Endometrial microvascular endothelial cells (primary cell): Measurements from ENCODE around the gene S100A10. TPM values are rescaled to one million over a fixed set of nuclear protein-coding genes. Genes with fewer than 3 reads are reported as not detected.

Source experiments
- in situ Hi-C: cut with HindIII; loops from 2 replicates; pipeline ENCODE4 v1.10.0; 2017; ENCODE audit warnings: low sequenced_read_pairs, low pct_unique_long_range_greater_than_20kb; ENCODE audit errors: inconsistent ontology term
- total RNA-seq: library from RNA; depleted of rRNA; stranded (reverse); fragments of >200 nt; gene quantifications from one replicate; pipeline ENCODE4 v1.2.3, GENCODE V29; 2015; ENCODE audit errors: inconsistent ontology term

Gene S100A10
- total RNA-seq, 1 donor from 2014 or later = 167 TPM

DNA sequence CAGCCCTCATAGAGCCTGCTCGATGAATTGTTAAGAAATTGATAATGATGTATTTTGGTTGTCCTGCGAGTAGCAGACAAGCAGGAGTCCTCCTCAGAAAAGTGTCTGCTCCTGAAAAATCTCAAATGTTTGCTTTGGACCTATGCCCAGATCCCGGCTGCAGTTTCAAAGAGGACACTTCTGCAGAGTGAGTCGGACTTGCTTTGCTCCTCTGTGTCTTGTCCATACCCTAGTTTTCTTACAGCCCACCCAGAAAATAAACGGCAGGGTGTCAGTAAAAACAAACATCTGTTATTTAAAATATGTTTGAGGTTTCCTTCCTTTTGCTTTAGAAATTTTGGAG, 2.8 kb downstream of the S100A10 start:
- in situ Hi-C loops = loop anchor here (10.0 kb wide), 1 partner anchor 56 kb away; no protein-coding TSS in a partner anchor

DNA sequence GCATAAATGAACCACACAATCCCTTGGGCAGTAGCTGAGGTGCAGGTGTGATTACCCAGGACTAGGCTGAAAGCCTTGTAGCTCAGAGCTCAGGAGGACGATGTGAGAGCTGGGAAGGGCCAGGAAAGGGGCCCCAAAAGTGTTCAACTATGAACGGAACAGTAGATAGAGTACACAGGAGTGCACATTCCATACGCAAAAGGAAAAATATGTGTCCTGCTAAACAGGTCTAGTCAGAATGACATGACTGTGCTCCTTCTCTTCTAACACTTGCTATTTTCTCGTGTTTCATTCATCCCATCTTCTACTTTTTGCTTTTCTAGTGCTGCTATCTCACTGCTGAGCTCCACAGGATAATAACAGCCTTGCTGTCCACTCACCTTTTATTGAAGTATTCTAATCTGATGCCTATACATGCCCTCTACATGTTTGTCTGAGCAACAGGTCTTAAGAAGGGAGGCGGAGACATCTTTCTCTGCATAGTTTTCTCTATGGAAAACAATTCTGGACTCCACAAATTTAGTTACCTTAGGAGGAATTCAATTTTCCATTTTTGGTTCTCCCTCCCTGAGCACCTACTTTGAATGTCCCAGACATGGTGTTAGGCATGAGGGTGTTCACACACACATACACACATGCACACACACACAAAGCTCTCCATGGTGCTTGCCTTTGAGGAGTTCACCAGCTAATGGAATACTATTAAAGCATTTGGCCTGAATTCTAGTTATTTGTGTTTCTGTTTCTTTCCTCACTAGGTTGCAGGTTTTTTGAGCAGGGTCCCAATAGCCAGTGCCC, 3.4 kb downstream of the S100A10 start:
- in situ Hi-C loops = loop anchor here (10.0 kb wide), 1 partner anchor 55 kb away; no protein-coding TSS in a partner anchor

DNA sequence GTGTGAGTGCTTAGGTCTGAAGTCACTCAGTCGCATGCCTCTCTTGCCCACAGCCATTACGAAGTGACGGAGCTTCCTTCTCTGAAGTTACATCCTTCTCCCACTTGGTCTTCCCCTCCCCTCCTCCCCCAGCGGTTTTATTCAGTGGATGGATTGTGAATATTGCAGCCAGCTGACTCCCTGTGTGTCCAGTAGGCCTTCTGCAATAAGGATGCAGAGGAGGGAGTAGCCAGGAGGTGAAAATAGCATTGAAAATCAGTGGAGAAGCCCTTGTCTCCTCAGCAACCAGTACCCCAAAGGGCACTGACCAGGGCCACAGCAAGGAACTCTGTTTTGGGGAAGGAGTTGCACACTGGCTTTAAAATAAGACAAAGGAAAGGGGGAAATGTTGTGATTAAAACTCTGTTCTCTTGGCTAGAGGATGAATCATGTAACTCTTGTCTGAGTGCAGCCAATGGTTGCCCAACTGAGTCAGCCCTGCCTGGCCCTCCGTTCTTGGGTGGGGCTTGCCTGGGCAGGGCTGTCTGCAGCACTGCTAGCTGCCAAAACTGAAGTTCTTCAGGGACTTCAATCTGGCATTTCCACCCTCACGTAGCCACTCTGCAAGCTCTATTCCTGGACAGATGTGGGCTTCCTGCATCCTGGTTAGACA, 4.3 kb downstream of the S100A10 start:
- in situ Hi-C loops = loop anchor here (5.0 kb wide), 1 partner anchor 37 kb away; no protein-coding TSS in a partner anchor

DNA sequence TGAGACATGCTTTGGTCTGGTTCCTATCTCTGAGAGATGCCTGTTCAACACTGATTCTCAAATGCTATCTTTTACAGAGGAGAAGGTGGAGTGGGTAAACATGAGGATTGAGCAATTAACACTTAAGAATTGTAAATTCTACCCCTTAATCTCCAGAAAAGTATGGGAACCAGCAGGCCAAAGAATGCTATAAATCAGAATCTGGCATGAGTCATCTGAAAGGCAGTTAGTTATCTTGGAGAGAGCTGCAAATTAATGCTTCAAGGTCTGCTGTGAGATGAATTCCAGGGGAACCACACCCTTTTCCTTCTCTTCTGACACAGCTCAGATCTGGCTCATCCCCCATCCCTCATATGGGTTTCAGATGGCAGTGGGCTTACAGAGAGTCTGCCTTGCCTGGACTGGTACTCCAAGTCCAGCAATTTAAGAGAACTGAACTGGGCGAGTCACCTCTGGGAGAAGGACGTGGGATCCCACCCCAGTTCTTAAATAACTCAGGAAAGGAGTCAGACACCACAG, 5.2 kb downstream of the S100A10 start:
- in situ Hi-C loops = loop anchor here (5.0 kb wide), 1 partner anchor 36 kb away; no protein-coding TSS in a partner anchor

DNA sequence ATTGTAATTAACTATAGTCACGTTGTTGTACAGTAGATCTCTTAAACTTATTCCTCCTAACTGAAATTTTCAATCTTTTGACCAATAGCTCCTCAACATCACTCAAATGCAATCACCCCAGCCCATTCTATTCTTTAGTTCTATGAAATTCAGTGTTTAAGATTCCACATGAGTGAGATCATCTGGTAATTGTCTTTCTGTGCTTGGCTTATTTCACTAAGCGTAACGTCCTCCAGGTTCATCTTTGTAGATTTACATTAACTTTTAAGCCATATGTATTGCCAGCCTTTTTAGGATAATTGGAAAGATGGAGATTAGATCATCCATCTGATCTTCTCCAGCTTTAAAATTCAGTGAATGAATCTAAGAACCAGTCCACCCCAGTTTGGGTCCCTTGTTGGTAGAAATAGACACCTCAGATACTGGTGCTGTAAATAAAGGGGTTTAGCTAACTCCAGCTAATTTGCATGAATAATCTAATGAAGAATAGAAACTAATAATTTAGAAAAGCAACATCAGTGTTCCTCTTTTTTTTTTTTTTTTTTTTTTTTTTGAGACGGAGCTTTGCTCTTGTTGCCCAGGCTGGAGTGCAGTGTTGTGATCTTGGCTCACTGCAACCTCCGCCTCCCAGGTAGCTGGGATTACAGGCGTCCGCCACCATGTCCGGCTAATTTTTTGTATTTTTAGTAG, 7.0 kb downstream of the S100A10 start:
- in situ Hi-C loops = loop anchor here (5.0 kb wide), 1 partner anchor 34 kb away; no protein-coding TSS in a partner anchor

DNA sequence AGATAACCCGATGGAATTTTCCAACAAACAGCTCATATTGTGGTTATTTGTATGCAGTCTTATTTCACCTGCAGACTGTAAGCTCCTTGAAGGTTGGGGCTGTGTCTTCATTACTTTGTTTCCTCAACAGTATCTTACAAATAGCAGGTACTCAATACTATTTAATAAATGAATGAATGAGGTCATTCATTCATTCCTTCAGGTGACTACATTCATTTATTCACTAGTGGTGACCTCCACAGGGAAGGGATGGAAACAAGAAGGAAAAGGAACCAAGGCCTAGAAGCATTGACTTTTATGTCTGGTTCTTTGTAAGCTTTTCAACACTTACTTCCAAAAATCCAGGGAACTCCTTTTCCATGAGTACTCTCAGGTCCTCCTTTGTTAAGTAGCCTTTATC, 7.9 kb downstream of the S100A10 start:
- in situ Hi-C loops = loop anchor here (5.0 kb wide), 1 partner anchor 33 kb away; no protein-coding TSS in a partner anchor

DNA sequence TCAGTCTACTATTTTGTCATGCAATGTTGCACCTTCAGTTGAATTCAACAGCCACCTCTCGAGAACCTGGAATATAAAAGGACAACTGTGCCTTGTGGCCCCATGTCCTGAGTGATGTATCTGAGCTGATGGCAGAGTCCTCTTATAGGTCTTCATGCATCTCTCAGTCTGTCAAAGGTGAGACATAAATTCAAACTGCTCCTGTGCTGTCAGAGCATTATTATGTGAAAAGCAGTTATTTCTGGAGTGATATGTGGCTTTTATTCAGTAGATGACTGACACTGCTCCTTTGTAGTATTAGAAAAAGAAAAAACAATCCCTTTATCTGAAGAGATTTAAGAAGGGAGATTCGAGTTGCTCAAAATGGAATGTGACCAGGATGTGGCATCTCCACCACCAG, 8.4 kb downstream of the S100A10 start:
- in situ Hi-C loops = loop anchor here (5.0 kb wide), 1 partner anchor 33 kb away; no protein-coding TSS in a partner anchor

DNA sequence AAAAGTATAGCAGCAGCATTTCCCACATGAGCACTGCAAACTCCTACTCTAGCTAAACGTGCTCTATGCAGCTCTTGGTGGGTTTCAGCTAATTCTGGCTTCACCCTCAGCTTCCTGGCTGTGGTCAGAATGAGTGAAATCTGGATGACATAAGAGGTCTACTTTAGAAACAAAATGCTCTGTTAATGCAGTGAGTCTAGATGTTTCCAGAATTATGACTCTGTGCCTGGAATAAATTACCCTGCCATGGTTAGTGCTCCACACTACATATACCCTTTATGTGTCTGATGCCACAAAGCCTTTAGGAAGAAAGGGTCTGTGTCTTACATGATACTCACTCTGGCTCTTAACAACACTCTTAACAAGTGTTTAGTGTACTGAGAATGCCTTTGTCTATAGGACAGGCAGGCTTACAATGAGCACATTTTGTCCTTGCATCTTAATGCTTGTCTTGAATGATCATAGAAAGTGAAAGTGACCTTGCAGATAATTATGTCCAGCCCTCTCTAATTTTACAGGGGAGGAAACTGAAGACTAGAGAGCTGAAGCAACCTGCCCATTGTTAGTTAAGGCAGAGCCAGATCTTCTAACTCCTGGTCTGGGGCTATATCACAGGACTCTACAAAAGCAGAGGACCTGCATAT, 9.2 kb downstream of the S100A10 start:
- in situ Hi-C loops = no loop called here

DNA sequence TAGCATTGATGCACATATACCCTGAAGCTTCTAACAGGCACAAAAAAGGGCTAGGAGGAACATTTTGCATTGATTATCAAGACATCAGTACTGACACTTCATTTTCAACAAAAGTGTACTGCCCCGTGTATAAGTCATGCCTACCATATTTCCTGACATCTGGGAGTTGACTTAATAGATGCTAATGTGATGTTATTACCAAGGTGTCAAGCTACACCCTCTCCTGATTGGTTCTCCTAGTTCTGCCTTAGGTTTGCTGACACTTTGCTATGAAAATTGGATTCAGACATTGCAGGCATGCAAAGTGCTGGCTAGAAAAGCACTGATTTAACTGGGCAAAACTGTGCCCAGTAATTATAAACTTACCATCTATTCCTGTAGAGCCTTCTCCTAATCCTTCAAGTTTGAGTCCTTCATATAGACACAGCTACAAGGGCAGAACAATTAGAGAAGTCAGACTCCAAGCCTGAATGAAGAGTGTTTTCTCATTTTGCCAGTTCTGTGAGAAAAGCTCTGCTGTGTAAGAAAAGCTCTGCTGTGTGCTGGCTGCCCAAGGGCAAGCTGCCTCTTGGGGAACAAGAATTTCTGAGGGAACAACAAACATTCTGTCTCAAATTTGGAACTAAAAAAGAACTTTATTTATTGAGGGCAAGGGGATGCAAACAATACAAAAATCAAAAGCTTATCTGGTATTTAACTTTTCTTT, 11.2 kb downstream of the S100A10 start:
- in situ Hi-C loops = no loop called here

DNA sequence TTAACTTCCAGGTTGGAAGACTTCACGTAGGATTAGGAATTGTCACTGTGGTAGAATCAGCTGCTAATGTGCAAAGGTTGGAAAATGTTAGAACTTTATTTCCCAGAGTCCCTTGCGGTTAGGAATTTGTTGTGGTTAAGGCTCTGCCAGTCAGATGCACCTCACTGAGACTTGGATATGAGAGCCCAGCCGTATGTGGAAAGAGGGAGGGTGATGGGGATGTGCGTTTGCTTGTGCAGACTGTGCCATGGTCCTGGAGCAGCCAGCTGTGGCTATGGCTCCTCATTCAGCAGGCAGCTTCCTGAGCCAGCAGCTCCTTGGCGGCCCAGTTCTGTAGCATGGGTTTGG, 12.5 kb downstream of the S100A10 start:
- in situ Hi-C loops = no loop called here

DNA sequence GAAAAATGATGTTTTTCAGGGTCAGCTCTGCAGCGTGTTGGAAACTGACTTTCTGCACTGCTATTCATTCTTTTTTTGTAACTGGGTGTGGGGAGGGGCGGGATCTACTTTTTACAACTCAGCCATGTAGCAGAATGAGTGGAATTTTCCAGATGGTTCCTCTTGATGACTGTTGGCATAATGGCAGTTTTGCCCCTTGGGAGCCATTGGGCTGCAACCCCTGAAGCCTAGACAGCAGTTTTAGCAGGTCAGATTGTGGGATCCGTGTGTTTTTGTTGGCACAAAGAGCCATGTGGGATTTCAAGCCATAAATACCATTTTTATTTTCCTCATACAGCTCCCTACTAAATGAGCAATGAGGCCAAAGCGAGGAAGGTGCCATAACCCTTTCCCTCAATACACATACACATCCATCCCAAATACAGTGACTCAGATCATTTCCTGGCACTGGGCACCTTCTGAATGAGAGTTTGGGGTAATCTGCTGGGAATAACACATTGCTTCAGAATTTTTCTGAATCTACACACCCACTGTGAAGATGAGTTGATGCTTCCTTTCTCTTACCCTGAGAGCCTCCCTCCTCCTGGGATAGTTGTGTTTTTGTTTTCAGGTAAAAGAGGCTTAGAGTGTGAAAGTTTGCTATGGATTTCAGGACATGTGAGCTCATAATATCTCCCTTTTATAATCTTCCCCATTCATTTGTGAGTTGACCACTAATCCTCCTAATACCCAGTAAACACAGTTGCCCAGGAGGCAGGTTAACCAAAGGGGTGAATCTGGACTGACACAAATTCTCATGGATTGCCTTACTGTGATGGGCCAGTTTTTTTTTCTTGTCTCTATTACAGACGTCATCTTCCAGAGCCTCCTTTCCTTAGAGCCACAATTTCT, 13.1 kb downstream of the S100A10 start:
- in situ Hi-C loops = no loop called here

DNA sequence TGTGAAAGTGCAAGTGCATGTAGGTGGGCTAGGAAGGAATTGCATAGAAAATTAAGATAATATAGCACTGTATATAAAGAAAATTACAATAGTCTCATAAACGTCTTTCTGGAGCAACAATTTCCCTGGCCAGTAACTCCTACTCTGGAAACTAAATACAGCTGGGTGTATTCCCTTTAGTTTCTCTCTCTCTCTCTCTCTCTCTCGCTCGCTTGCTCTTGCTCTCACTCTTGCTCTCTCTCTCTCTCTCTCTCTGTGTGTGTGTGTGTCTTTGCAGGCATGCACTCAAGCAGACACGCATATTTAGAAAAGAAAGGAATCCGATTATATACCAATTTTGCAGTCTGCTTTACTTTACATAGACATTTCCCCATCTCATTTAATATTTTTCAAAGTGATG, 14.7 kb downstream of the S100A10 start:
- in situ Hi-C loops = no loop called here

DNA sequence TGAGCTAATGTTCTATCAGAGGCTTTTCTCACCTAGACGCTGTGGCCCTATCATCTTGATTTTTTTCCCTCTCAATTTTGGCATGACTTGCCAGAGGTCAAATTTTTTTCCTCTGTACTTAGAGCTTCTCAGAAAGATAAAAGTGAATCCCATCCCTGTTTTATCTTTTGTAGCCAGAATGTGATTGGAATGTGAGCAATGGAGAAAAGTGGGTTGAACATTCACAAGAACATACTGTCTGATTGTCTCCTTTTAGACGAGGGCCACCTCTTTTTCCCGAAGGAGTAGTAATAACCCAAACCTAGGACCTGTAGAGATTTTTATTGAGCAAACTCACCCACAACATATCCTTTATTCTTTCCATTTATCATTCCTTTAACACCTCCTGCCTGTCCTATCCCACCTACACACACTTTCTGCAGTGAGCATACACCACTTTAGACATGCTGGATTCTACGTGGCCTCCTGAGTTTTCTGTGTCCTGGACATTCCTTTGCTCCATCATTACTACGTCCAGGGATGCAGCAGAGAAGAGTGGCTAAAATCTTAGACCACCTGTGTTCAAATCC, 15.9 kb downstream of the S100A10 start:
- in situ Hi-C loops = no loop called here

DNA sequence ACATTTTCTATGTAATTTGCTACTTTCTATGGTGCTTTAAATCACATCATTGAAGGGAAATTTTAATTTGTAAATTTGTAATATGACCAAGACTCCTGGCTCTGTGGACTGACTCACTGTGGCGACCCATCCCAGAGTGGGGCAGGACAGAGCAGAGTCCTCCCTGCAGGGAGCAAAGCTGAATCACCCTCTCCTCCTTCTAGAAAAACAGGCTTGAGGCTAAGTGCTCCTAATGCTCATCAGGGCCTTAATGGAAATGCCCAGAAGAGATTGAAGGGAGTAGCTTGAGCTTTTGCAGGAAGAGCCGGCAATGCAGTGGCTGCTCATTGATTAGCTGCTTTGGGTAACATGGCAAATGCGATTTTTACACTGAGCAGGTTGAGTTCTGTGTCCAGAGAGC, 16.8 kb downstream of the S100A10 start:
- in situ Hi-C loops = no loop called here

DNA sequence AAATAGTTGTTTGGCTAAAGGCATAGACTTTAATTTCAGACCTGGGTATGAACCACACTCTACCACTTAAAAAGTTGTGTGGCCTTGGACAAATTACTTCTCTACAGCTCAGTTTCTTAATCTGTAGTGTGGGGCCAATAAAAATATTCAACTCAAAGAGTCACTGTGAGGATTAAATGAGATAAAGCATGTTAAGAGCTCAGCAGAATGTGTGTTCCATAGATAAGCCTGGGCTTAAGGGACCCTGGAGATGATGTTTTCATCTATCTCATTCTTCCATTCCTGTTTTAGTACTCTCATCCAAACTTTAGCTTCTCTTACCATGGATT, 17.7 kb downstream of the S100A10 start:
- in situ Hi-C loops = no loop called here

DNA sequence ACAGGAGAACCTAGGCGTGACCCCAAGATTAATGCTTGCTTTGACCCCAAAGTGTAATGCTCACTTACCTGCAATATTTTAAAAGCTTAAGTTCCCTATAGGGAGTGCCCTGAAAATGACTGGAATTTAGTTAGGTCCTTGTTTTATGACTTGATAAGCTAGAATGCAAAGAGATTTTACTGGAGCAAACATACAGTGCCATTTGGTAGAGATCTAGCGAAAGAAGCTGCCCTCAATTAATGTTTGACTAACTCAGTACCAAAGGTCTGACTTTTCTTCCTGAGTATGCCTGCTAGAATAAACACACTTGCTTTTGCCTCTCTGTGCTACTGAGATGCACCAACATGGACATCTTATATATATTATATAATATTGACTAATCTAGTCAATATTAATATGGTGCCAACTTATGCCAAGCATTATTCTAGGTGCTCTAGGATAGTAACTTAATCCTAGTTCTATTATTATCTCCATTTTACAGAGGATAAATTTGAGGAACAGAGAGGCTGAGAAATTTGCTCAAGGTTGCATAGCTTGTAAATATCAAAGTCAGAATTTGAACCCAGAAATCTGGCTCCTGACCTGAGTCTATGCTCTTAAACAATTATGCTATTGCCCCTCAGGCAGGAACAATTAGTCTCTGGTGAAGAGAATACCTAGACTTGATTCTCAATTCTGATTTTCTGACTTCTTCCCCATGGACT, 18.2 kb downstream of the S100A10 start:
- in situ Hi-C loops = no loop called here
